Measurements from ENCODE around the gene SMARCB1.

DNA sequence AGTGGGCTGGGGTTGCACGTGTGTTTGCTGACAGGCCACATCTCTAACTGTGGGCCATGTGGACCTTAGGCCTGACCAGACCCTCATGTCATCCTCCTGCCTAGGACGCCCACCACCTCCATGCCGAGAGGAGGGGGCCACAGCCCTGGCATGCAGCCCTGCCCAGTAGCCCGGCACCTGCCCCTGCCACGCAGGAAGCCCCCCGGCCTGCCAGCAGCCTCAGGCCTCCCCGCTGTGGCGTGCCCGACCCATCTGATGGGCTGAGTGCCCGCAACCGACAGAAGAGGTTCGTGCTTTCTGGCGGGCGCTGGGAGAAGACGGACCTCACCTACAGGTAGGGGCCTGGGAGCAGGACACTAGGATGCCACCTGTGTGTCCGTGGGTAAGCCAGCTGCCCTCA is 7.7 kb upstream of the SMARCB1 start:
- TF ChIP-seq, protein P1, sequence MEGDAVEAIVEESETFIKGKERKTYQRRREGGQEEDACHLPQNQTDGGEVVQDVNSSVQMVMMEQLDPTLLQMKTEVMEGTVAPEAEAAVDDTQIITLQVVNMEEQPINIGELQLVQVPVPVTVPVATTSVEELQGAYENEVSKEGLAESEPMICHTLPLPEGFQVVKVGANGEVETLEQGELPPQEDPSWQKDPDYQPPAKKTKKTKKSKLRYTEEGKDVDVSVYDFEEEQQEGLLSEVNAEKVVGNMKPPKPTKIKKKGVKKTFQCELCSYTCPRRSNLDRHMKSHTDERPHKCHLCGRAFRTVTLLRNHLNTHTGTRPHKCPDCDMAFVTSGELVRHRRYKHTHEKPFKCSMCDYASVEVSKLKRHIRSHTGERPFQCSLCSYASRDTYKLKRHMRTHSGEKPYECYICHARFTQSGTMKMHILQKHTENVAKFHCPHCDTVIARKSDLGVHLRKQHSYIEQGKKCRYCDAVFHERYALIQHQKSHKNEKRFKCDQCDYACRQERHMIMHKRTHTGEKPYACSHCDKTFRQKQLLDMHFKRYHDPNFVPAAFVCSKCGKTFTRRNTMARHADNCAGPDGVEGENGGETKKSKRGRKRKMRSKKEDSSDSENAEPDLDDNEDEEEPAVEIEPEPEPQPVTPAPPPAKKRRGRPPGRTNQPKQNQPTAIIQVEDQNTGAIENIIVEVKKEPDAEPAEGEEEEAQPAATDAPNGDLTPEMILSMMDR (conservative IDR thresholded peaks at IDR 0.05; ENCODE audit: low read depth in 2 of 2) = no peak
- no peak for TF ChIP-seq EZH2 (IDR thresholded peaks at IDR 0.05; ENCODE audit: low read depth, unreplicated experiment)

Data from GM23338 (cell line).